HepG2 (cell line): ENCODE measurements around the gene MRPL20. TPM values are rescaled to one million over a fixed set of nuclear protein-coding genes. Genes with fewer than 3 reads are reported as not detected.

Experiments
- AGO2 ChIP-seq: fragments of 200-400 bp; formaldehyde crosslinking; optimal IDR thresholded peaks from 2 replicates; pipeline ENCODE3; 2017; ENCODE audit warnings: mild to moderate bottlenecking, low read depth, low read length, moderate library complexity
- ATF7-NPFF ChIP-seq: sonication (generic); formaldehyde crosslinking; IDR thresholded peaks from 2 replicates; pipeline ENCODE4 v1.8.1; 2023; ENCODE audit warnings: mild to moderate bottlenecking, low read depth, missing genetic modification reagents, moderate library complexity
- GTF3A ChIP-seq: sonication (generic); formaldehyde crosslinking; conservative IDR thresholded peaks from 2 replicates; pipeline ENCODE4 v1.4.0; 2020; ENCODE audit warnings: mild to moderate bottlenecking, missing genetic modification reagents
- HCFC1 ChIP-seq: fragments of 150-350 bp; IDR thresholded peaks from 2 replicates; pipeline ENCODE4 v1.6.1; 2014; ENCODE audit warnings: low read depth, low read length
- HNRNPK ChIP-seq: fragments of 200-400 bp; formaldehyde crosslinking; IDR thresholded peaks from 2 replicates; pipeline ENCODE4 v1.6.1; 2018; ENCODE audit warnings: low read length, low read depth, moderate library complexity, mild to moderate bottlenecking; ENCODE audit not compliant: poor library complexity, severe bottlenecking
- HOXD1 ChIP-seq: sonication (generic); formaldehyde crosslinking; IDR thresholded peaks from 2 replicates; pipeline ENCODE4 v1.5.0; 2020; ENCODE audit warnings: missing genetic modification reagents
- JUNB ChIP-seq: sonication (generic); formaldehyde crosslinking; IDR thresholded peaks from 2 replicates; pipeline ENCODE4 v1.8.0; 2022; ENCODE audit warnings: missing genetic modification reagents, mild to moderate bottlenecking, borderline replicate concordance
- KDM5B ChIP-seq: sonication (generic); formaldehyde crosslinking; IDR thresholded peaks from 2 replicates; pipeline ENCODE4 v1.4.0; 2020; ENCODE audit warnings: missing genetic modification reagents, mild to moderate bottlenecking, borderline replicate concordance
- MBD4 ChIP-seq: IDR thresholded peaks from 2 replicates; pipeline ENCODE4 v1.6.1; 2012; ENCODE audit warnings: low read length, inconsistent platforms, borderline replicate concordance
- PCBP1 ChIP-seq: fragments of 200-400 bp; formaldehyde crosslinking; IDR thresholded peaks from 2 replicates; pipeline ENCODE4 v1.6.1; 2017; ENCODE audit warnings: mild to moderate bottlenecking, low read depth, low read length, borderline replicate concordance
- PLSCR1 ChIP-seq: sonication (generic); formaldehyde crosslinking; IDR thresholded peaks from 2 replicates; pipeline ENCODE4 v1.5.0; 2020; ENCODE audit warnings: missing genetic modification reagents, mild to moderate bottlenecking, borderline replicate concordance
- SOX13 ChIP-seq, 3 experiments: fragments of 450-650 bp in 1 of 3; sonication (generic) in 1 of 3; formaldehyde crosslinking in 1 of 3; IDR thresholded peaks in 2 of 3; conservative IDR thresholded peaks in 1 of 3; 2 replicates each; pipeline versions ENCODE4 v1.5.0 to v1.6.1; 2016 to 2020; ENCODE audit warnings: antibody characterized with exemption in 1 of 3, mild to moderate bottlenecking in 1 of 3, missing compliant biosample characterization in 1 of 3, missing genetic modification reagents in 1 of 3, moderate library complexity in 1 of 3
- U2AF1 ChIP-seq: fragments of 200-400 bp; formaldehyde crosslinking; optimal IDR thresholded peaks from 2 replicates; pipeline ENCODE3; 2017; ENCODE audit warnings: mild to moderate bottlenecking, low read depth, low read length
- ZBED4 ChIP-seq: sonication (generic); formaldehyde crosslinking; IDR thresholded peaks from 2 replicates; pipeline ENCODE4 v1.4.0; 2020; ENCODE audit warnings: missing genetic modification reagents, borderline replicate concordance
- ZBTB3 ChIP-seq: sonication (generic); formaldehyde crosslinking; IDR thresholded peaks from 2 replicates; pipeline ENCODE4 v1.4.0; 2020; ENCODE audit warnings: low read depth, mild to moderate bottlenecking, moderate library complexity, missing genetic modification reagents, borderline replicate concordance
- ZBTB44 ChIP-seq: sonication (generic); formaldehyde crosslinking; IDR thresholded peaks from 2 replicates; pipeline ENCODE4 v1.4.0; 2020; ENCODE audit warnings: missing genetic modification reagents
- ZNF138 ChIP-seq: sonication (generic); formaldehyde crosslinking; IDR thresholded peaks from 2 replicates; pipeline ENCODE4 v1.5.0; 2020; ENCODE audit warnings: mild to moderate bottlenecking, low read depth, missing genetic modification reagents
- ZNF503 ChIP-seq: sonication (generic); formaldehyde crosslinking; IDR thresholded peaks from 2 replicates; pipeline ENCODE4 v1.4.0; 2020; ENCODE audit warnings: missing genetic modification reagents
- ZNF543 ChIP-seq: sonication (generic); formaldehyde crosslinking; IDR thresholded peaks from 2 replicates; pipeline ENCODE4 v1.4.0; 2020; ENCODE audit warnings: mild to moderate bottlenecking, missing genetic modification reagents
- ZNF709 ChIP-seq: sonication (generic); formaldehyde crosslinking; IDR thresholded peaks from 2 replicates; pipeline ENCODE4 v1.5.0; 2020; ENCODE audit warnings: mild to moderate bottlenecking, missing genetic modification reagents
- ZNF772 ChIP-seq: sonication (generic); formaldehyde crosslinking; IDR thresholded peaks from 2 replicates; pipeline ENCODE4 v1.5.0; 2020; ENCODE audit warnings: mild to moderate bottlenecking, missing genetic modification reagents
- ZSCAN20 ChIP-seq: sonication (generic); formaldehyde crosslinking; IDR thresholded peaks from 2 replicates; pipeline ENCODE4 v1.4.0; 2020; ENCODE audit warnings: missing genetic modification reagents, mild to moderate bottlenecking, borderline replicate concordance
- polyA plus RNA-seq, 8 experiments: library from polyadenylated mRNA; depleted of rRNA in 3 of 8; stranded (reverse) in 7 of 8; unstranded in 1 of 8; fragments of >200 nt; fragmentation: Illumina TruSeq in 4 of 8; extraction: Trizol in 4 of 8; gene quantifications; 2 replicates each; pipeline versions ENCODE4 v1.2.1 to v1.2.3, GENCODE V29; 2011 to 2016; ENCODE audit warnings: low read depth in 4 of 8, missing spikeins in 1 of 8, mixed read lengths in 1 of 8; ENCODE audit not compliant: insufficient read depth in 1 of 8
- total RNA-seq, 5 experiments: library from RNA; depleted of rRNA; stranded (reverse); fragments of >200 nt; fragmentation: Illumina TruSeq; extraction: Trizol; gene quantifications; 2 replicates each; pipeline ENCODE4 v1.2.3, GENCODE V29; 2016; ENCODE audit warnings: low read depth in 1 of 5

Gene MRPL20
- total and polyA plus RNA-seq, 2 of the 13 experiments (the other 11 are each of a cell fraction or from before 2014, with no cell fraction given) = 59.2 to 127 TPM

GRCh38 chr1:1359308-1359663, 47.8 kb downstream of the MRPL20 start (continued):
- no peak for TF ChIP-seq ZBED4 (CRISPR knock-in tag)
- TF ChIP-seq KDM5B (CRISPR knock-in tag) = no peak
- no peak for TF ChIP-seq ZNF503 (CRISPR knock-in tag)
- TF ChIP-seq ZNF138 (CRISPR knock-in tag) = no peak
- TF ChIP-seq U2AF1 = peak; percentile 36
- no peak for TF ChIP-seq HNRNPK
- TF ChIP-seq MBD4 = no peak
- TF ChIP-seq ZNF772 (CRISPR knock-in tag) = no peak
- TF ChIP-seq SOX13 (IDR thresholded peaks at IDR 0.05) = no peak
- TF ChIP-seq SOX13 (CRISPR knock-in tag; conservative IDR thresholded peaks at IDR 0.05 in 1 of 2, IDR thresholded peaks at IDR 0.05 in 1 of 2) = no peak
- TF ChIP-seq HOXD1 (CRISPR knock-in tag) = no peak
- peak; percentile 6; the same call in 1 of the 2 replicates for TF ChIP-seq ZNF709
- TF ChIP-seq ZNF543 = no peak
- TF ChIP-seq AGO2 = no peak
- no peak for TF ChIP-seq JUNB (CRISPR knock-in tag)
- TF ChIP-seq PLSCR1 (CRISPR knock-in tag) = 0 out of 2 replicates have a peak, but pooled peaks have one; percentile 26
- no peak; the same call in 1 of the 2 replicates for TF ChIP-seq PCBP1
- no peak for TF ChIP-seq ZBTB44 (CRISPR knock-in tag)
- TF ChIP-seq ZSCAN20 = no peak
- 0 out of 2 replicates have a peak, but pooled peaks have one; percentile 3 for TF ChIP-seq ATF7-NPFF (CRISPR knock-in tag)
- TF ChIP-seq HCFC1 = no peak
- no peak for TF ChIP-seq GTF3A (CRISPR knock-in tag)
- TF ChIP-seq ZBTB3 (CRISPR knock-in tag) = no peak
